ENCODE measurements around the gene CD300H.

Gene CD300H

GRCh38 chr17:74527756-74528155, 39.6 kb downstream of the CD300H start:
- DNase-seq (ENCODE audit: low read depth), result no peak
- no peak overlapping the region for H3K4me3 ChIP-seq (ENCODE audit: low read depth, low read length)
- TF ChIP-seq POLR2A (IDR thresholded peaks at IDR 0.05; ENCODE audit: extremely low read depth, insufficient read length), result no peak
- TF ChIP-seq MYC (IDR thresholded peaks at IDR 0.05; ENCODE audit: low read depth, low read length), result no peak
- no peak for TF ChIP-seq CTCF (IDR thresholded peaks at IDR 0.05; ENCODE audit: low read depth, low read length)
- no peak for TF ChIP-seq MAX (IDR thresholded peaks at IDR 0.05; ENCODE audit: low read depth, low read length)

GRCh38 chr17:74527081-74527480, 40.2 kb downstream of the CD300H start:
- DNase-seq (ENCODE audit: low read depth), result no peak
- no peak overlapping the region for H3K4me3 ChIP-seq (ENCODE audit: low read depth, low read length)
- TF ChIP-seq CTCF (IDR thresholded peaks at IDR 0.05; ENCODE audit: low read depth, low read length) (no peak), MYC (IDR thresholded peaks at IDR 0.05; ENCODE audit: low read depth, low read length) (no peak), POLR2A (IDR thresholded peaks at IDR 0.05; ENCODE audit: extremely low read depth, insufficient read length) (no peak), MAX (IDR thresholded peaks at IDR 0.05; ENCODE audit: low read depth, low read length) (no peak)

- no peak for DNase-seq (ENCODE audit: low read depth)
- TF ChIP-seq CTCF (IDR thresholded peaks at IDR 0.05; ENCODE audit: low read depth, low read length) (no peak), MYC (IDR thresholded peaks at IDR 0.05; ENCODE audit: low read depth, low read length) (no peak), MAX (IDR thresholded peaks at IDR 0.05; ENCODE audit: low read depth, low read length) (no peak), POLR2A (IDR thresholded peaks at IDR 0.05; ENCODE audit: extremely low read depth, insufficient read length) (no peak)
- no peak overlapping the region for H3K4me3 ChIP-seq (ENCODE audit: low read depth, low read length)
These were observed 40.6 kb downstream of the CD300H start for GRCh38 chr17:74526681-74527080.

- no peak for TF ChIP-seq POLR2A (IDR thresholded peaks at IDR 0.05; ENCODE audit: extremely low read depth, insufficient read length)
- no peak for DNase-seq (ENCODE audit: low read depth)
- H3K4me3 ChIP-seq (ENCODE audit: low read depth, low read length), result no peak overlapping the region
These were observed 41.5 kb downstream of the CD300H start for GRCh38 chr17:74525781-74526288.

- H3K4me3 ChIP-seq (ENCODE audit: low read depth, low read length), result no peak overlapping the region
- DNase-seq (ENCODE audit: low read depth), result no peak
- TF ChIP-seq MAX (IDR thresholded peaks at IDR 0.05; ENCODE audit: low read depth, low read length), result no peak
- no peak for TF ChIP-seq CTCF (IDR thresholded peaks at IDR 0.05; ENCODE audit: low read depth, low read length)
- TF ChIP-seq POLR2A (IDR thresholded peaks at IDR 0.05; ENCODE audit: extremely low read depth, insufficient read length), result no peak
- TF ChIP-seq MYC (IDR thresholded peaks at IDR 0.05; ENCODE audit: low read depth, low read length), result no peak
These were observed 41.9 kb downstream of the CD300H start for GRCh38 chr17:74525465-74525725.

GRCh38 chr17:74524653-74525464, 42.5 kb downstream of the CD300H start:
- no peak overlapping the region for H3K4me3 ChIP-seq (ENCODE audit: low read depth, low read length)
- no peak for TF ChIP-seq MAX (IDR thresholded peaks at IDR 0.05; ENCODE audit: low read depth, low read length)
- TF ChIP-seq POLR2A (IDR thresholded peaks at IDR 0.05; ENCODE audit: extremely low read depth, insufficient read length), result no peak
- TF ChIP-seq MYC (IDR thresholded peaks at IDR 0.05; ENCODE audit: low read depth, low read length), result no peak
- no peak for DNase-seq (ENCODE audit: low read depth)

All from NB4 (cell line).